Measurements from ENCODE around the gene NAV3. TPM values are rescaled to one million over a fixed set of nuclear protein-coding genes. Genes with fewer than 3 reads are reported as not detected.

The NAV3 gene
- total RNA-seq, 1 donor from 2014 or later = 16.2 TPM

DNA sequence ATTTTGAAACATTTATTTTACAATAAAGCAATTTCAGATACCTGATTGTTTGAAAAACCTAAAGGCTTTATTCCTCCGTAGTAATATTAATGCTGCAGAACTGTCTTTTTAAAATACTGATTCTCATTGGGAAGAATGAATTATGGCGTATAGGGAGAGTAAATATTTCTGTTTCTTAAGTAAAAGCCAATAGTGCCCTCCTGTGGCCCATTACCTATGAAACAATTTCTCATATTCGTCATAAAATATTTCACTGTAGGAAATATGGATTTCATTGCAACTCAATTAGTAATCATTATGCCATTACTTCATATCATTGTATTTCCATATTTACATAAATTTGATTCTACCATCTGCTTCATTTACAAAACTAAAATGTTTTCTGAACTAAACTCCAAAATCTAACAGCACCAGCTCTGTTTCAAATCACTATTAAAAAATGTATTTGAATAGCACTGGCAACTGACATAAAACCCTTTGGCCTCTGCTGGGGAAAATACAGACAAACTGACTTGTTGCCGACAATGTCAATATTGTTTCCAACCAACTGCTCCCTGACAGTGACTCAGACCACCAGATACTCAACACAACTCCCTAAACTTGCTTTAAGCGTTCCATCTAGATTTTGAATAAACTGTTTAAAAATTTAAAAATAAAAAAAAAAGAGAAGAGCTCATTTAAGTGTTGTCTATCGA is 290.3 kb downstream of the NAV3 start:
- Histone ChIP-seq H3K4me1 (no peaks in the 10 kb centered on the region), H3K4me3 (no peak overlapping the region), H3K9me3 (no peaks in the 10 kb centered on the region), H3K36me3 (no peaks in the 10 kb centered on the region), H3K27ac (no peak overlapping the region), H3K27me3 (no peaks in the 10 kb centered on the region)
- TF ChIP-seq POLR2A (IDR thresholded peaks at IDR 0.05) (no peak), POLR2AphosphoS5 (IDR thresholded peaks at IDR 0.05; ENCODE audit: insufficient read depth in 1 of 2, low read depth in 1 of 2) (no peak)
- TF ChIP-seq, protein P1, sequence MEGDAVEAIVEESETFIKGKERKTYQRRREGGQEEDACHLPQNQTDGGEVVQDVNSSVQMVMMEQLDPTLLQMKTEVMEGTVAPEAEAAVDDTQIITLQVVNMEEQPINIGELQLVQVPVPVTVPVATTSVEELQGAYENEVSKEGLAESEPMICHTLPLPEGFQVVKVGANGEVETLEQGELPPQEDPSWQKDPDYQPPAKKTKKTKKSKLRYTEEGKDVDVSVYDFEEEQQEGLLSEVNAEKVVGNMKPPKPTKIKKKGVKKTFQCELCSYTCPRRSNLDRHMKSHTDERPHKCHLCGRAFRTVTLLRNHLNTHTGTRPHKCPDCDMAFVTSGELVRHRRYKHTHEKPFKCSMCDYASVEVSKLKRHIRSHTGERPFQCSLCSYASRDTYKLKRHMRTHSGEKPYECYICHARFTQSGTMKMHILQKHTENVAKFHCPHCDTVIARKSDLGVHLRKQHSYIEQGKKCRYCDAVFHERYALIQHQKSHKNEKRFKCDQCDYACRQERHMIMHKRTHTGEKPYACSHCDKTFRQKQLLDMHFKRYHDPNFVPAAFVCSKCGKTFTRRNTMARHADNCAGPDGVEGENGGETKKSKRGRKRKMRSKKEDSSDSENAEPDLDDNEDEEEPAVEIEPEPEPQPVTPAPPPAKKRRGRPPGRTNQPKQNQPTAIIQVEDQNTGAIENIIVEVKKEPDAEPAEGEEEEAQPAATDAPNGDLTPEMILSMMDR (IDR thresholded peaks at IDR 0.05) = no peak
- DNase-seq (ENCODE audit: extremely low spot score in 2 of 2) = no peak
- intact Hi-C loops (cut with DNase I) = no loop called here

GRCh38 chr12:78121969-78122610 is 291.4 kb downstream of the NAV3 start:
- Histone ChIP-seq H3K4me1 (no peaks in the 10 kb centered on the region), H3K27me3 (no peaks in the 10 kb centered on the region), H3K4me3 (no peak overlapping the region), H3K9me3 (no peaks in the 10 kb centered on the region), H3K27ac (no peak overlapping the region), H3K36me3 (no peaks in the 10 kb centered on the region)
- TF ChIP-seq POLR2A (IDR thresholded peaks at IDR 0.05) = no peak
- TF ChIP-seq, protein P1 (IDR thresholded peaks at IDR 0.05) = no peak
- no peak for DNase-seq (ENCODE audit: extremely low spot score in 2 of 2)
- intact Hi-C loops (cut with DNase I) = no loop called here

DNA sequence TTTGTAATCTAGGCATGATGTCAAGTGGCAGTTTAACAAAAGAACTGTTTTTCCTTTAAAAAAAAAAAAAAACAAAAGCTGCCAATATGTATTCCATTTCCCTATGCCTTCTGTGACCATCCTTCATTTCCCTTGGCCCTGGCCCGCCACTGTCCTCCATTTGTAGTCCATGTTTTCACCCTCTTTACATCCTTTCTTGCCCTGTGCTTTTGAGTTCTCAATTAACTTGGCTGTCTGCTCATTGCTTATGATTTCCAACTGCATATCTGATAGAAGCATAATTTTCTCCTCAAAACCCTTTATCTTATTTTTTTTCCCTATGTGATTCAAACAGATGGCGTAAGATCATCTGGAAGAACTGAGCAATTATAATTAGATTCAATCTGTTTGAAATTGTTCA is 297.5 kb downstream of the NAV3 start:
- no peaks in the 10 kb centered on the region for H3K4me1 ChIP-seq
- H3K4me3 ChIP-seq = no peak overlapping the region
- H3K36me3 ChIP-seq = no peaks in the 10 kb centered on the region
- no peak for DNase-seq (ENCODE audit: extremely low spot score in 2 of 2)
- TF ChIP-seq, protein P1 (IDR thresholded peaks at IDR 0.05) = no peak
- no peak overlapping the region for H3K27ac ChIP-seq
- no peaks in the 10 kb centered on the region for H3K9me3 ChIP-seq
- intact Hi-C loops (cut with DNase I) = no loop called here
- H3K27me3 ChIP-seq = no peaks in the 10 kb centered on the region

DNA sequence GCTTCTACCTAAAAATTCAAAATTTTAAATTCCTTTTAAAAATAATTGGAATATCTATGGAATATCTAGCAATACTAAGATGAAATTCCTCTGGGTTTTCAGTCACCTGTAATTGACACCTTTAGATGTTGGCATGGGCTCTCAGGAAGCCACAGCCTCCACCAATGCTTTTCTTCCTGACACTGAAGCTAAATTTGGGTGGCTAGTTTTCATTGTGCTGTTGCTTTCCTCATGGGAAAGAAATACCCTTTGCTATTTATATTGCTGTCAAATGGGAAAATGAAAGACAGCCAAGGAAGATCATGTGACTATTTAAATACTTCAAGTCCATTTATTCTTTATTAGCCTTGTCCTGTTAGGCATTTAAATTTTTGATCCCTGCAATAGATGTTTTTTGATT is 313.0 kb downstream of the NAV3 start:
- no peaks in the 10 kb centered on the region for H3K9me3 ChIP-seq
- H3K36me3 ChIP-seq = no peaks in the 10 kb centered on the region
- no peak overlapping the region for H3K4me3 ChIP-seq
- intact Hi-C loops (cut with DNase I) = no loop called here
- TF ChIP-seq POLR2AphosphoS5 (IDR thresholded peaks at IDR 0.05; ENCODE audit: insufficient read depth in 1 of 2, low read depth in 1 of 2) (no peak), POLR2A (IDR thresholded peaks at IDR 0.05) (no peak)
- TF ChIP-seq, protein P1 (IDR thresholded peaks at IDR 0.05) = no peak
- no peak for DNase-seq (ENCODE audit: extremely low spot score in 2 of 2)
- no peaks in the 10 kb centered on the region for H3K4me1 ChIP-seq
- H3K27ac ChIP-seq = no peak overlapping the region
- H3K27me3 ChIP-seq = no peaks in the 10 kb centered on the region

GRCh38 chr12:78145398-78145797 is 314.7 kb downstream of the NAV3 start:
- H3K27ac ChIP-seq = no peak overlapping the region
- no peaks in the 10 kb centered on the region for H3K4me1 ChIP-seq
- intact Hi-C loops (cut with DNase I) = no loop called here
- no peaks in the 10 kb centered on the region for H3K36me3 ChIP-seq
- no peak for DNase-seq (ENCODE audit: extremely low spot score in 2 of 2)
- no peak overlapping the region for H3K4me3 ChIP-seq
- no peaks in the 10 kb centered on the region for H3K27me3 ChIP-seq
- no peak for TF ChIP-seq POLR2AphosphoS5 (IDR thresholded peaks at IDR 0.05; ENCODE audit: insufficient read depth in 1 of 2, low read depth in 1 of 2)
- no peak for TF ChIP-seq POLR2A (IDR thresholded peaks at IDR 0.05)
- TF ChIP-seq, protein P1 (IDR thresholded peaks at IDR 0.05) = no peak
- no peaks in the 10 kb centered on the region for H3K9me3 ChIP-seq
